Measurements from ENCODE around the gene NAA50.

DNA sequence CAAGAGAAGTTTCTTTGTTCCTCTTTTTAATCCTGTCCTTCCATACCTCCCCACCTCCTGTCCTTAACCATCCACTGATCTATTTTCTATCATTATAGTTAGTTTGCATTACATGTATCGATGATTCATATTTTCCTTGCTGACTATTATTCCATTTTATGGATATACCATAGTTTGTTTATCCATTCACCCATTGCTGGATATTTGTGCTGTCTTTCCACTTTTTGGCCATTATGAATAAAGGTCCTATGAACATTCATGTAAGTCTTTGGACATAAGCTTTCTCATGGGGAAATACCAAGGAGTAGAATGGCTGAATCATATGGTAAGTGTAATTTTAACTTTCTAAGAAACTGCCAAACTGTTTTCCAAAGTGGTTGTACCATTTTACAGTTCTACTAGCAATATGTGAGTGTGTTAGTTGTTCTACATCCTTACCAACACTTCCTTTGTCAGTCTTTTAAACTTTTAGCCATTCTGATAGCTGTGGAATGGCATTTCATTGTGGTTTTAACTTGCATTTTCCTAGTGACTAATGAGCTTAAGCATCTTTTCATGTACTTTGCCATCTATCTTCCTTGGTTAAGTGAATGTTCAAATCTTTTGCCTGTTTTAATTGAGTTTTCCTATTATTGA is 12.5 kb upstream of the NAA50 start:
- TF ChIP-seq POLR2A (IDR thresholded peaks at IDR 0.05; ENCODE audit: low read length) (no peak), GATA1 (IDR thresholded peaks at IDR 0.05; ENCODE audit: low read depth, low read length) (no peak)

Data from erythroblast (primary cell).